HG02678 (cell line): ENCODE measurements around the gene GCK.
"Not testable (repeated sequence)": the region's sequence is repeated elsewhere in the genome, so short reads cannot be mapped to it uniquely, and the experiment has no call there.

Source experiments
- ATAC-seq: cut with Tn5 transposase; IDR thresholded peaks from one replicate; pipeline ENCODE4 v1.9.1; 2021; ENCODE audit warnings: mild to moderate bottlenecking, moderate library complexity; ENCODE audit not compliant: unreplicated experiment

Gene GCK

GRCh38 chr7:44145969-44146911 is 43.0 kb downstream of the GCK start:
- ATAC-seq: no peak

GRCh38 chr7:44145479-44145968 is 43.7 kb downstream of the GCK start:
- ATAC-seq: no peak

GRCh38 chr7:44144968-44145478 is 44.2 kb downstream of the GCK start:
- ATAC-seq: no peak

GRCh38 chr7:44144426-44144967 is 44.7 kb downstream of the GCK start:
- ATAC-seq: no peak

GRCh38 chr7:44143646-44144250 is 45.5 kb downstream of the GCK start:
- no peak for ATAC-seq

- ATAC-seq: no peak
Measured at GRCh38 chr7:44142028-44142427, 47.2 kb downstream of the GCK start.

- ATAC-seq: no peak
Measured at GRCh38 chr7:44141221-44141850, 47.9 kb downstream of the GCK start, which contains the start of gene MYL7. MYL7 (minus strand) TSS chr7:44141332; CDS start chr7:44141305, 27 bp downstream.

GRCh38 chr7:44140341-44140740 is 48.9 kb downstream of the GCK start:
- ATAC-seq: no peak

- ATAC-seq: no peak
Measured at GRCh38 chr7:44139311-44140010, 49.8 kb downstream of the GCK start.

GRCh38 chr7:44138698-44139097 is 50.5 kb downstream of the GCK start:
- no peak for ATAC-seq

- ATAC-seq: no peak
Measured at GRCh38 chr7:44136731-44137130, 52.5 kb downstream of the GCK start.

- no peak for ATAC-seq
Measured at GRCh38 chr7:44134943-44135628, 54.2 kb downstream of the GCK start.

- no peak for ATAC-seq
Measured at GRCh38 chr7:44133295-44133694, 55.9 kb downstream of the GCK start.

GRCh38 chr7:44132039-44132438 is 57.2 kb downstream of the GCK start:
- no peak for ATAC-seq

- no peak for ATAC-seq
Measured at GRCh38 chr7:44131173-44132029, 57.8 kb downstream of the GCK start.

GRCh38 chr7:44128721-44129582 is 60.3 kb downstream of the GCK start:
- no peak for ATAC-seq

GRCh38 chr7:44127161-44127560 is 62.1 kb downstream of the GCK start:
- no peak for ATAC-seq

GRCh38 chr7:44126574-44126973 is 62.7 kb downstream of the GCK start:
- ATAC-seq: not testable (repeated sequence)
